NCI-H748 (cell line): ENCODE results near the gene GGCX.

Experiments used
- DNase-seq: peaks from one replicate; lab custom pipeline; 2025; ENCODE audit not compliant: unreplicated experiment; lab: John Stamatoyannopoulos, UW

Gene GGCX

DNA sequence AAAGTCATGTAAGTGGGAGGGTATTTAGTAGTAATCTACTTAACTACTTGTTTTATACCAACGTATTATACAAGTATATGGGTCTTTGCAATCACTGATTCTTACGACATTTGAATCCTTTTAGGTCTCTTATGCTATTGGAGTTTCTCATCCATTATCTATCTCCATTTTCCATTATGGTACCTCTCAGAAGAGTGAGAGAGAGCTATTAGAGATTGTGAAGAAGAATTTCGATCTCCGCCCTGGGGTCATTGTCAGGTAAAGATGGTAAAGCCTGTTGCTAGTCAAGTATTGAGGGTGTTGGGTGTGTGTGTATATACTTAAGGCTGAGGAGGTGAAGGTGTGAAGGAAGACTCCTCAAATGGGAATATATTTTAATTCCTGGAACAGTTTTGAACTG, 18.5 kb downstream of the GGCX start:
- DNase-seq, result no peak

DNA sequence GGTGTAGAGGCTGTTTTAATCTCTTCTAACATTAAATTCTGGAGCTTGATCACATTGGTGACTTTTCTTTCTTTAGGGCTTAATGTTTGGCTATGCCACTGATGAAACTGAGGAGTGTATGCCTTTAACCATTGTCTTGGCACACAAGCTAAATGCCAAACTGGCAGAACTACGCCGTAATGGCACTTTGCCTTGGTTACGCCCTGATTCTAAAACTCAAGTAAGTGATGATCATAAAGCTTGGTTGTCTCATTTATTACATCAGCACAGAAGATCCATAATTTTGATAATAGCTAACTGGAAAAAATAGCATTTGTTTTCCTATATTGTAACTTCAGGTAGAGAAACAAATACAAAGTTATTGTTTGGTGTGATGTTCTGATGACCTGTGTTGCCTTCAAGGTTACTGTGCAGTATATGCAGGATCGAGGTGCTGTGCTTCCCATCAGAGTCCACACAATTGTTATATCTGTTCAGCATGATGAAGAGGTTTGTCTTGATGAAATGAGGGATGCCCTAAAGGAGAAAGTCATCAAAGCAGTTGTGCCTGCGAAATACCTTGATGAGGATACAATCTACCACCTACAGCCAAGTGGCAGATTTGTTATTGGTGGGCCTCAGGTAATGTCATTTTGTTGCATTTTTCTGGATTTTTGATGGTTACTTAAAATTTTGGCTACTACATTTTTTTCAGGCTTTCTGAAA, 19.4 kb downstream of the GGCX start:
- no peak for DNase-seq

DNA sequence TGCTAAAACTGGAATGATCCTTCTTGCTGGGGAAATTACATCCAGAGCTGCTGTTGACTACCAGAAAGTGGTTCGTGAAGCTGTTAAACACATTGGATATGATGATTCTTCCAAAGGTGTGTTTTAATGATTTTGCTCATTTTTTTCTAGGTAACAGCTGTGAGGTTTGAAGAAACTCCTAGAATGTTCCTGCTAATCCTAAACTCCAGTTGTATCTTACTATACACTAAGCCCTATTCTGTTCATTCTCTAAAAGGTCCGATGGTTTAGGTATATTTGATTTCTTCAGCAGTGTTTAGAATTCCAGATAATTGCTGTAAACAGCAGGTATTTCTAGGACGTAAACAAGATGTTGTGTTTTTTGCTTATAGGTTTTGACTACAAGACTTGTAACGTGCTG, 20.0 kb downstream of the GGCX start:
- no peak for DNase-seq

DNA sequence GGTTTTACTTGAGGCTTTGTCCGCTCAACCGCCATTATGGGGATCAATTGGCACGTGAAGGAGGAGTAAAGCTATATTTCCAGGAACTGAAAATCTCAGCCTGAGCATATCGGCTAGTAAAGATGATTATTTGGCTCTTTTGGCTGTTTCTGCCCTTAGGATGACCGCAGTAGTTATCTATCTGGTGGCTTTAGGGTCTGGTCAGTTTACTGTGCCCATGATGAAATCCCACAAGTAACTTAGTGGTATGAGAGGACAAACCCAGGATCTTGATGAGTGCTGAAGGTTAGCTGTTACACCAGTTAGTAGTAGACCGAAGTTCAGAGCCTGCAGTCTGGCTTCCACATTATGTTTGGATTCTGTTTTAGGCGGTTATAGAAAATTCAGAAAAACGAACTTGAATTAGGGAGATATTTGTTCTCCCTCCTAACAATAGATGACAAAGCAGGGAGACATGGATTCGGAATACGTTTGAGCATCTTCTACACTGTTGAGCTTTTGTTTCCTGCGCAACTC, 21.1 kb downstream of the GGCX start:
- no peak for DNase-seq

DNA sequence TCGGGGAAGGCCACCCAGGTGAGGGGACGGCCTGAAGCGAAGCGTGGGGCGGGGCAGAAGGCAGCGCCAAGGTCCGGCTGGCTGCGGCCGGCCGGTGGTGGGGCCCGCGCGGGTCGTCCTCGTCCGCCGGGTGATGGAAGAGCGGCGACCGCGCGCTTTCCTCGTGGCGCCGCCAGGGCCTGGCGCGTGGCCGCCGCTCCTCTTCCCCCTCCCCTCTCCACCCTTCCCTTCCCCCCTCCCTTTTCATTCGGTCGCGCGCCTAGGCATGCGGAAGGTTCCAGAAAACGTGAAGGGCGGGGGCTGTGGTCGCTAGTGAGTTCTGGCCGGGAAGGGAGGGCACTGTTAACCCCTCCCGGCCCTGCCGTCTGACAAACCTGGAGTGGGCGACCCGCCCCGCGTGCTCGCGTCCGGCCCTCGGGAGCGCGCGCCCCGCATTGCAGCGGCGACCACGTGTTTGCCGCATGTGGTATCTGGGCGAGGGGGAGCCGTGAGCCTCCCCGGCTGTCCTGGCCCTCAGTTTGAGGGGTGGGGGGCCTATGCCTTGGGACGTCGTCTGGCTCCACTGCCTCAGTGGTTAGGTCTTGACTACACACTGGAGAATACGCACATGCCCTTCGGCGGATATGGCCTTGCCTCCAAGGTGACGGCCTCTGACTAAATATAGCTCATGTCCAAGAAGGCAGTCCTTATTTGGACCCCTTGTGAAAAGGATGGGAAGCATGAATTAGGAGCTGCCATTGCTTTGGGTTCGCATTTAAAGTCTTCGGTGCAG, 21.7 kb downstream of the GGCX start:
- peak; percentile 52 for DNase-seq

DNA sequence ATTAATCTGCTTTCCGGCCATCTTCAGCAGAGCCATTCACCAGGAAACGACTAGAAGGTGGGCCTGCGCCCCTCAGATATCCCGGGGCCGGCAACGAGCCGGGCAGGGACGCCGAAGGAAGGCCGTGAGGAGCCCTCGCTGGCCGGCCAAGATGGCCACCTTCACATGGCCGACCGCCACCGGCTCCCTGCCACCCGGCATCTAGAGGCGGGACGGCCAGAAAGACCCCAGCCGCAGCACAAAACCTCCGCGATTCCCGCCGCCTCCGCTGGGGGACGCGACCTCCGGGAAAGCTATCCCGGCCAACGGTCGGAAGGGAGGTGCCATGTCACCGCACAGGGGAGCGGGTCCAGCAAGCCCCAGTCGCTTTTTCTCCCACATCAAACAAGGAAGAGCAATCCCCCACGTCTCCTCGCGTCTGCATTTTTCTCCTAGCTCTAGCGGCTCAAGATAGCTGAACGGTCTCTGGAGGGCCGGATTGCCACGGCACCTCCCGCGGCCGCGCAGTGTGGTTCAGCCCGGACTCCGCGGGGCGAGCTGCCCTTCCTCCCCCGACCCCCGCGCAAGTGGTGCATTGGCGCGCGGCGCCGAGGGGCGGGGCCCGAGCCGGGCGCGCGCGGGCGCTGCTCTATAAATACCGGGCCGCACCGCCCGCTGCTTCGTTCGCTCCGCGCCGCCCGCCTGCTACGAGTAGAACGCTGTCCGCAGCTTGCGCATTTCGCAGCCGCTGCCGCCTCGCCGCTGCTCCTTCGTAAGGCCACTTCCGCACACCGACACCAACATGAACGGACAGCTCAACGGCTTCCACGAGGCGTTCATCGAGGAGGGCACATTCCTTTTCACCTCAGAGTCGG, 22.6 kb downstream of the GGCX start, which contains the start of gene MAT2A:
MAT2A (plus strand) TSS at position 662 of the 854 bp plus-strand sequence; CDS start at position 782, 120 bp downstream.
- peak; percentile 91 for DNase-seq

DNA sequence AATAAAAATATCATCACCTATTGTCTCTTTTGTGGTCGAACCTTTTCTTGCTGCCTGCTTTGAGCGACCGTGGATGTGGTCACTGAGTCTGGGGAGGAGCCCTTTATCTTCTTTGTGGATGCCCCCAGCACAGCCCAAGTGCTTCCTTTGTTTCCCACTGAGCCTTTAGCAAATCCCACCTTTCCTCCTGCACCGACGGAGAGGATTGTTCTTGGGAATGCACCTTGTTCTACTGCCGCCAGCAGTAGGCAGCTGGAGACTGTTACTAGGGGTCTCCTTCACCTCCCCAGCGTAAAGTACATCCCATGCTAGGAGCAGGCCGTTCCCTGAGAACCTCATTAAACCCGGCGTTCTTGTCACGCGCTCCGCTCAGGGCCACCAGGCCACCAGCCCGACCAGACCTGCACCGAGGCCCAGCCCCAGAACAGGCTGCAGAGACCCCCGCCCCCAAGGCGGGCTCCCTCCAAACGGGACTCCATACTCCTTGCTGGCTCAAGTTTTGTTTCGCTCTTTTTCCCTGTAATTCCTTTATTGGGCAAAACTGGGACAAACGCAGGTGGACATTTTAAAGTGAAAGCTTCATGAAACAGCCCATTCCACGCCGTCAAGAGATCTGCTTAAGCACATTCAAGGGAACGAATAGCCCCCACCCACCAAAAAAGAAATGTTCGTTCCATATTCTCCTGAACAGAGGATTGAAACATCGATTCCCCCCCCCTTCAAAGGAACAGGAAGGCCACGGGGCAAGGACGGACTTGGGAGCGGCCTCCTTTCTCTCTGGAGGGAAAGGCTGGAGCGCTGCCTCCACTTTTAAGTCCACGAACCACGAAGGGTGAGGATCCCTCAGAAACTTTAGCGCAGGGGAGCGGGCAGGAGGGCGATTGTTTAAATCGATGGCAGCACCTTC, 23.4 kb downstream of the GGCX start:
- DNase-seq, result peak; percentile 67

DNA sequence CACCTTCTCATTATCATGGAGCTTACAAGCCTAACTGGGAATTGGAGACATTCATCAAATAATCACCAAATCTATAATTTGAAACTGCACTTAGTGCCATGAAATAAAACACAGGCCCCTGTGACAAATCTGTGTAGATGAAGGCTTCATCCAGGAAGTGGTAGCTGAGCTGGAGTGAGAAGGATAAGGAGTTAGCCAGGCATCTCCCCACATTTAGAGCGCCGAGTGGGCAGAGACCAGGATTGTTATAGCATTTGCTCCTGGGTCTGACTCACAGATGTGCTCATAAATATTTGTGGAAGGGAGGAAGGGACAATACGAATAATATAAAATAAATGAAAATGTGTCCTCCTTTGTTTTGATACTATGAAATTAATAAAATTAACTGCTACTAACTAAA, 24.8 kb downstream of the GGCX start:
- no peak for DNase-seq

DNA sequence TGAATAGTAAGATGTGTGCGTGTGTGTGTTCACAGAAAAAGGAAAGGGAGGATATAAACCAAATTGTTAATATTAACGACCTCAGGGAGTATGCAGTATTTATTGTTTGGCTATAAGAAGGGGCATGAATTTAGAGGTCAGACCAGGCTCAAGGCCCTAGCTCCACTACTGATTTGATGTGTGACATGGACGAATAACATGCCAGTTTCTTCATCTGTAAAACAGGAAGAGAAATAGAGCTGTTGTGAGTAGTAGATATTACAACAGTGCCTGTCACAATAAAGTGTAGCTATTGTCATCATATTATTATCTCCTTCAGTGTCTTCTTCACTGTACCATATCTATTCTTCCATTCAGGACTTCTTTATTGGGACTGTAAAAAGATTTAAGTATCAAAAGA, 26.4 kb downstream of the GGCX start:
- no peak for DNase-seq

DNA sequence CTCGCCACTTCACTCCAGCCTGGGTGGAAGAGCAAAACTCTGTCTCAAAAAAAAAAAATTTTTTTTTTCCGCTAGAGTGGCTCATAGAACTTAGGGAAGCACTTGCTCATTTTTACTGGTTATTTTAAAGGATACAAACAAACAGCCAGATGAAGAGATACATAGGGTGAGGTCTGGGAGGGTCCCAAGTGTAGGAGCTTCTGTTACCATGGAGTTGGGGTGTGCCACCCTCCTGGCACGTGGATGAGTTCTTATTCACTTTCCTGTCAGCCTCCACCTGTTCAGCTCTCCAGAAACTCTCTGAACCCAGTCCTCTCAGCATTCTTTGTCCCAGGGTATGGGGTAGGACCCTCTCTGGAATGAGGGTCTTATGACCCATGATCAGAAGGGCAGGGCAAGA, 27.2 kb downstream of the GGCX start:
- no peak for DNase-seq

DNA sequence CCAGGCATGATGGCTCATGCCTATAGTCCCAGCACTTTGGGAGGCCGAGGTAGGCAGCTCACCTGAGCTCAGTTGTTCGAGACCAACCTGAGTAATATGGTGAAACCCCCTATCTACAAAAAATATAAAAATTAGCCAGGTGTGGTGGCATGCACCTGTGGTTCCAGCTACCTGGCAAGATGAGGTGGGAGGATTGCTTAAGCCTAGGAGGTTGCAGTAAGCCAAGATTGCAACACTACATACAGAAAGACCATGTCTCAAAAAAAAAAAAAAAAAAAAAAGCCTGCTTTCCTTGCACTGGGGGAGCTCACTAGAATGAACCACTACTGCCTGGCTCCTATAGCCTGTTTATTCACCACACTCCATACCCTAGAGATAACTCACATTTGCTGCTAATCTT, 29.7 kb downstream of the GGCX start:
- no peak for DNase-seq

DNA sequence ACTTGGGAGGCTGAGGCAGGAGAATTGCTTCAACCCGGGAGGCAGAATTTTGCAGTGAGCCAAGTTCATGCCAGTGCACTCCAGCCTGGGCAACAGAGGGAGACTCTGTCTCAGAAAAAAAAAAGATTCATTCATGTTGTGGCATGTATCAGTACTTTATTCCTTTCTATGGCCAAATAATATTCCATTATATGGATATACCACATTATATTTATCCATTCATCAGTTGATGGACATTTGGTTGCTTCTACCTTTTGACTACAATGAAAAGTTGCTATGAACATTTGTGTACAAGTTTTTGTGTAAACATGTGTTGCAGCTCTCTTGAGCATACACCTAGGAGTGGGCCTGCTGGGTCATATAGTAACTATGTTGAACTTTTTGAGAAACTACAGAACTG, 31.5 kb downstream of the GGCX start:
- DNase-seq, result no peak

DNA sequence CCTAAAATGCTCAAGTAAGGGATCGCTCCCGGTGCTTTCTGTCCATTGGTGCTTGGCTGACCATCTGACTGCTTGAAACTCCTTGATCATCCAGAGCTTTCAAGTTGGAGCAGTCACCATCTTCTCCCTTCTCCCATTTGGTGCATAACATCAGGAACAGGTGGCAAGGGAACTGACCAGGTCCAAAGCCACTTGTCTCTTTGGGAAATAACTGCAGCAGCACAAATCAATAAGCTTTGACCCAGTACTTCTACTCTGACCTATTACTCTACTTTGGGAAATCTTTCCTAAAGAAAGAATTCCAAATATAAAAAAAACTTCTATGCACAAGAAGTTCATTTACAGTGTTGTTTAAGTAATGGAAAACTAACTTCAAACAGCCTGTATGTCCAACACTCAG, 32.9 kb downstream of the GGCX start:
- DNase-seq, result no peak

DNA sequence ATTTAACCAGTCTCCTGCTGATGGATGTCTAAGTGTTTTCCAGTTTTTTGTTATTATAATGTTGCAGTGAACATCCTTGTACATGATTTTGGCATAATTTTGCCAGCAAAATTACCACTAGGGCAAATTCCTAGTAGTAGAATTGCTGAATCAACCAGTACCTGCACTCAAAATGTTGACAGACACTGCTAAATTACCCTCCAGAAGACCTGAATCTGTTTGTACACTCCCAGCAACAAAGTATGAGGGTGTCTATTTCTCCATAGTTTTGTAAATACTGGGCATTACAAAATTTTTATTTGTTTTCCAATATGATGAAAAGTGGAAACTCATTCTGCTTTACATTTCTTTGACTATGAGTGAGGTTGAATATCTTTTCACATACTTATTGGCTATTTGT, 33.5 kb downstream of the GGCX start:
- DNase-seq, result no peak

DNA sequence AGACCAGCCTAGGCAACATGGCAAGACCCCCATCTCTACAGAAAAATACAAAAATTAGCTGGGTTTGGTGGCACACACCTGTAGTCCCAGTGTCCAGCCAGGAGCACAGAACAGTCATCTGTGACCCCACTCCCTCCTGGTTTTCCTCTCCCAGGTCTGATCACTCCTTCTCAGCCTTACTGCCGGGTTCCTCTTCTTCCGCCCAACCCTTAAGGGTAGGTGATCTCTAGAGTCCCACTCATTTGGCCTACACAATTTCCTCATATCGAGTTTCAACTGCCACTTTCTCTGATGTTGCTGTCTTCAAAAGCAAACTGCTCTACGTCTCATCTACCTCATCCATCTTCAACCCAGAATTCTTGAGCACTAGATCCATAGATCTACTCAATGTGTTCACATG, 35.7 kb downstream of the GGCX start:
- no peak for DNase-seq

DNA sequence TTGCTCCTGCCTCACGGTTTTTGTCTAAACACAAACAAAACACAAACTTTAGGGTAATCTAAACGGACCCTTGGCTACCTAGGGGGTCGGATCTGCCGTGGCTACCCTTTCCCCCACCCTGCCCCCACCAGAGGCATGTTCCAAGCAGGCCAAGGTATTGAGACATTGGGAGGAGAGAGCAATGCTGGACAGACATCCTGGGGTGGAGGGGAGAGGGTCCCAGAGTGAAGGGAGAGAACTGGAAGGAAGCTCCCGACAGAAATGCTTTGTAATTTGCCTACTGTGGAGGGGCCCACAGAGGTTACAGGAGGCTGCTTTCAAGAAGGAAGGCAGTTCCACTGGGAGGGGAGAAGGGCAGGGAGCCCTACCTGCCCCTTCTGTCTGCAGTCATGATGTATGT, 36.3 kb downstream of the GGCX start:
- DNase-seq, result no peak

DNA sequence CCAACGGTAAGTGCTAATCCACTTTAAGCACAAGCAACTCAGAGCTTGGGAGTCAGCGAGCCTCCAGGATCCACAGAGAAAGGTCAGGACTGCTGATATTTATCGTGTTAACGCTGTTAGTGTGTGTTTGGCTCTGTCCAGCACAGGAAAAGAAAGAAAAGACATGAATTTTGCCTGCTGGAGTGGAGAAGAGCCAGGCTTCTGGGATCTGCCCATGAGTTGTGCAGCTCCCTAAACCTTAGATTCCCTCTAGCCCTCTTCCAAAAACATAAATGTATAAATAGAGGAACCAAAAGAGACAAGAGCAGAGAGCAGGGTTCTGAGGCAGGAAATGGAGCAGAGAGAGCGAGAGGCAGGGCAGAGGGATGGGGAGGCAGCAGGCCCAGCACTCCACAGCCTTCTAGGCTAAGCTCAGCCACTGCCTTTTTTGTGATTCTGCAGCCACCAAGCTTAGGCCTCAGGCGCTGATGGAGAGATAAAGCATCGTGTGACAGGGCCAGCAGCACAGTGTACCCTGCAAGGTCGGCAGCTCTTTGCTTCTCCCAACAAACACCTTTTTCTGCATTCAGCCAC, 36.9 kb downstream of the GGCX start:
- DNase-seq, result no peak

DNA sequence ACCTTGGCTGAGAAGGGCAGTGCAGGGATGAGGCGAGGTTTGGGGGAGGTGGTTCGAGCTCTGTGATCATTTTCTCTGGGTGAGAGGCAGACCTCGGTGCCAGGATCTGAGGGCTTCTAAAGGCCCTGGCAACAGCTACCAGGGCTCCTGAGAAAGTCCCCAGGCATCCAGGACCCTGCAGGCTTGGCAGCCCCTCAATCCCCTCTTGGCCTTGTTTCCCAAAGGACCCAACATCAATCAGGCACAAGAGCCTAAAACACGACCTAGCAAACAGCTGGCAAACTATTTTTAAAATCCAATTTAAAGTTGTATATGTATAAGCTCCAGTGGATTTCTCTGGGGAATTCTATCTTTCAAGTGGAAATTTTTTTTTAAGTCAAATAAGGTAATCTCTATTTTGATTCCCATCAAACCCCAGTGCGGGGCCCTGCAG, 37.4 kb downstream of the GGCX start:
- no peak for DNase-seq

DNA sequence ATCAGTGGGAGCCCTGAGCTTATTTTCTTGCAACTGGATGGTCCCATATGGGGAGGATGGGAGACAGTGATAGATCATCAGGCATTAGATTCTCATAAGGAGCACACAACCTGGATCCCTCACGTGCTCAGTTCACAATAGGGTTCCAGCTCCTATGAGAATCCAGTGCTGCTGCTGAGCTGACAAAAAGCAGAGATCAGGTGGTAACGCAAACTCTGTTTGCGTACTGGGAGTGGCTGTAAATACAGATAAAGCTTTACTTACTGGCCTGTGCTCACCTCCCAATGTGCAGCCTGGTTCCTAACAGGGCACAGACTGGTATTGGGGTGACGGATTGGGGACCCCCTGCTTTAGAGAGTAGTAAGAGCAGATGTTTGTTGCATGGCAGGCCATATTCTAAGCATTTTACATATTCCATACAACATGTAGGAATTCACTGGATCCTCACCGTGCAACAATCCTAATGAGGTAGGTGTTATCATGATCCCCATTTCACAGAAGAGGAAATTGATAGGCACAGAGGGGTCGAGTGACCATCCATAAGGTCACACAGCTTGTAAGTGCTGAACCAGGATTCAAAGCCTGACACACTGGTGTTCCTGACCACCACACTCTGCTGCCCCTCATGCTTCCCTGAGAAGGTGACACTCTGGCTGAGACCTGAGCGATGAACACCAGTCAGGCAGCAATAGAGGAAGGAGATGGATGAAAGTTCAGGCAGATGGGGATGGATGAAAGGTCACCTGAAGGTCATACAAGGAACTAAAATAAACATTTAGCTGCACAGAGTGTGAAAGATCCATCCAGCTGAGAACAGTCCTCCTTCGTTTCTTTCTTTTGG, 38.0 kb downstream of the GGCX start:
- peak; percentile 38 for DNase-seq
